Fibroblast of villous mesenchyme (primary cell): ENCODE results near the gene PCK1. TPM values are rescaled to one million over a fixed set of nuclear protein-coding genes. Genes with fewer than 3 reads are reported as not detected.

ENCODE experiments used
- DNase-seq: peaks from one replicate; pipeline ENCODE4 v3.0.0-alpha.2; 2010; ENCODE audit warnings: low read depth
- H3K4me3 ChIP-seq: 2 replicates; pipeline ENCODE4 v1.5.1; 2011; ENCODE audit warnings: low read depth, mild to moderate bottlenecking, low read length
- total RNA-seq: library from RNA; depleted of rRNA; stranded (reverse); fragments of >200 nt; gene quantifications from 2 replicates; pipeline ENCODE4 v1.2.3, GENCODE V29; 2012
- TF ChIP-seq, protein P1 (sequence below): IDR thresholded peaks from 2 replicates; pipeline ENCODE4 v1.5.1; 2012; ENCODE audit warnings: low read depth, mild to moderate bottlenecking, low read length; ENCODE audit not compliant: insufficient read depth

Gene PCK1
- total RNA-seq, 1 donor, result not detected

DNA sequence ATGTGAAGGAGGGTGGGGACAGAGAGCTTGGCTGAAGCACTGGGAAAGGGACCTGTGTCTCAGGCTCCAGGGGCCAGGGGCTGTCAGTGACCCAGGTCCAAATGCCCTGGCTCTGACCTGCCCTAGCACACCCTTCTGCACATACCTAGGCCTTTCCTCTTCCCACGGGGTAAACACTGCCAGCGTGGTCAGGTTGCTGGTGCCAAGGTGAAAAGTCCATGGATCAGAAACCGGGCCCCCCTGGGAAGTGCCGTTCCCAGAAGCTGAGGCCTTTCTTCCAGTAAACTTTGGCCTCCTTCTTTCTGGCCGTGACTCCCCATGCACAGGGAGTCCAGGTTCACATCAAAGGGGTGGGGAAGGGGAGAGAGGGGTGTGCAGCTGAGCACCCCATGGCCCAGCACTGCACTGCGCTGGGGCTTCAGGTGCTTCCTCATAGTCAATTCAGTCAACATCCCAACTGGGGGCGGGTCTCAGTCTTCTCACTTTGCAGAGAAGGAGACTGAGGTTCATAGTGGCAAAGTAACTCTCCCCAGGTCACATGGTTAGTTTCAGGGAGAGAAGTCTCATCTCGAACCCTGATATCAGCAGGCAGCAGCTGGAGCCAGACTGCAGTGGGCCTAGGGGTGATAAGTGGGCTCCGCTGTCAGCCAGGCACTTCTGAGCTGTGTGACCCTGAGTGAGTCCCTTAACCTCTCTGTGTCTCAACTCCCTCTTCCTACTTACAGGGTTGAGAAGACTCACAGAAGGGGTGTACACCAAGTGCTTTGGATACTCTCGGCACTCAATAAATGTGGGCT lies 17.0 kb downstream of the PCK1 start:
- TF ChIP-seq, protein P1, sequence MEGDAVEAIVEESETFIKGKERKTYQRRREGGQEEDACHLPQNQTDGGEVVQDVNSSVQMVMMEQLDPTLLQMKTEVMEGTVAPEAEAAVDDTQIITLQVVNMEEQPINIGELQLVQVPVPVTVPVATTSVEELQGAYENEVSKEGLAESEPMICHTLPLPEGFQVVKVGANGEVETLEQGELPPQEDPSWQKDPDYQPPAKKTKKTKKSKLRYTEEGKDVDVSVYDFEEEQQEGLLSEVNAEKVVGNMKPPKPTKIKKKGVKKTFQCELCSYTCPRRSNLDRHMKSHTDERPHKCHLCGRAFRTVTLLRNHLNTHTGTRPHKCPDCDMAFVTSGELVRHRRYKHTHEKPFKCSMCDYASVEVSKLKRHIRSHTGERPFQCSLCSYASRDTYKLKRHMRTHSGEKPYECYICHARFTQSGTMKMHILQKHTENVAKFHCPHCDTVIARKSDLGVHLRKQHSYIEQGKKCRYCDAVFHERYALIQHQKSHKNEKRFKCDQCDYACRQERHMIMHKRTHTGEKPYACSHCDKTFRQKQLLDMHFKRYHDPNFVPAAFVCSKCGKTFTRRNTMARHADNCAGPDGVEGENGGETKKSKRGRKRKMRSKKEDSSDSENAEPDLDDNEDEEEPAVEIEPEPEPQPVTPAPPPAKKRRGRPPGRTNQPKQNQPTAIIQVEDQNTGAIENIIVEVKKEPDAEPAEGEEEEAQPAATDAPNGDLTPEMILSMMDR, result no peak
- H3K4me3 ChIP-seq, result no peak overlapping the region
- DNase-seq, result no peak

DNA sequence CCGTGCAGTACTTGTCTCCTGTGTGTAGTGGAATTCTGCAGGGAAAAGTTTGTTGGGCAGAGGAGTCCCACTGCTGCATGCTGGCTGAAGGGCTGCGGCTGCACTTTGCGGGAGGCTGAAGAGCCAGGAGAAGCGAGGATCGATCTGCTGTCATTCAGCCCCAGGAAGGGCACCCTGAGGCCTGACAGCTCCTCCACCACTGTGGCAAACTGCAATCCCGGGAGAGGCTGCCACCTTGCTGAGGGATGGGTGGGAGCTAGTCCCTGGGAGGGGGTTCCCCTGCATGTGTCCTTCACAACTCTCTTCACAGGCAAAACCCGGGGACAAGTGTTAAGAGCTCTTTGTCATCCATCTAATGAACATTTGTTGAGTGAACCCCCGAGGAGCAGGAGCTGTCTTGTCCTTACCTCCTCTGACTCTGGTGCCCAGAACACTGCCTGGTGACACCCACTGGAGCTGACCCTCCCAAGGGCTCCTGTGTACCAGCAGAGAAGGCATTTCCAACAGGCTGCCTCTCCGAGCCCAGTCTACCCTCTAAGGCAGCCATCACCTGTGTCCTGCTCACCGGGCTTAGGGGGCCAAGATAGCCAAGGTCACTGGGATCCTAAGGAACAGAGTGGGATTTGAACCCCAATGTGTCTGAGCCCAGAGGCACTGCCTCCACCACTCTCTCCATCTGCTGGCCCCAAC lies 17.7 kb downstream of the PCK1 start:
- H3K4me3 ChIP-seq, result no peak overlapping the region
- no peak for DNase-seq
- TF ChIP-seq, protein P1, result no peak

DNA sequence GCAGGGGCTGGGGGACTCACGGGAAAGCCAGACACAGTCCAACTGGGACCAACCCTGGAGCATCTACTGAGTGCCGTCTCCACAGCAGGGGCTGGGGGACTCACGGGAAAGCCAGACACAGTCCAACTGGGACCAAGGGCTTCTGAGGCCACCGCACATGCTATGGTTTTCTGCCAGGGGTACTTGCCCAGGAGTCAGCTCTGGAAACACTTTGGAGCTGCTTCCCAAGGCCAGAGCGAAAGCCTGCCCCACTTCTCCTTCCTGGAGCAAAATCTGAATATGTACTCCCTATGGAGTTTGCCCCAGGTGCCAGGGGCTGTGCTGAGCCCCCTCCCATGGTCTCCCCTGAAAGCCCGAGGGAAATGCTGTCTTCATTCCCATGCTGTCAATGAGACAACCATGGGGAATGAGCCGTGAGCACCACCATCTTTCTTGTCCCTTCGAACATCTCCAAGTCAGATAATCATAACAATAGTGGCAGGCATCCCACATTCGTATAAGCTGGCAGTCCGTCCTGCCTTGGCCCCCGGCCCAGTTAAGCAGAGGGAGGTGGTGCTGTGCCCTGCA lies 18.5 kb downstream of the PCK1 start:
- no peak overlapping the region for H3K4me3 ChIP-seq
- TF ChIP-seq, protein P1, result no peak
- no peak for DNase-seq

DNA sequence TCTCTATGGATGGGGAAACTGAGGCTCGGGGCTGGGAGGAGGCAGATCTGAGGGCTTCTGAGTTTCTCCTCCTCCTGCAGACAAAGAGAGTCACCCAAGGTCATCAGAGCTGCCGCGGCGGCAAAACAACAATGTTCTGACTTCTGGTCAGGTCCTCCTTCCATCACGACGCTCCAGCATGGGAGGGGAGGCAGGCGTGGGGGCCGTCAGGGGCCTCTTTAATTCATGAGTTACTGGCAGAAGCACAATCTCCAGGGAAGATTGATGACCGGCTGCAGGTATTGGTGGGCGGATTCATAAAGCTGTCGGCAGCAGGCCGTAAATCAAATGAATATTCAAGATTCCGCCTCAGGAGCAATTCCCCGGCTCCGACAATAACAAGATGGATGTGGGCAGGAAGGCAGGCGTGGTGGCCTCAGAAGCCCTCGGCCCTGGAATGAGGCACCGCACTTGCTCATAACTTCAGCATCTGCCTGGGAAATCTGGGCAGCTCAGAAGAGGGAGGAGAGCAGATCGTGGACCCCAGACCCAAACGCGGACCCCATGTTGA lies 19.1 kb downstream of the PCK1 start:
- H3K4me3 ChIP-seq, result no peak overlapping the region
- TF ChIP-seq, protein P1, result no peak
- no peak for DNase-seq

DNA sequence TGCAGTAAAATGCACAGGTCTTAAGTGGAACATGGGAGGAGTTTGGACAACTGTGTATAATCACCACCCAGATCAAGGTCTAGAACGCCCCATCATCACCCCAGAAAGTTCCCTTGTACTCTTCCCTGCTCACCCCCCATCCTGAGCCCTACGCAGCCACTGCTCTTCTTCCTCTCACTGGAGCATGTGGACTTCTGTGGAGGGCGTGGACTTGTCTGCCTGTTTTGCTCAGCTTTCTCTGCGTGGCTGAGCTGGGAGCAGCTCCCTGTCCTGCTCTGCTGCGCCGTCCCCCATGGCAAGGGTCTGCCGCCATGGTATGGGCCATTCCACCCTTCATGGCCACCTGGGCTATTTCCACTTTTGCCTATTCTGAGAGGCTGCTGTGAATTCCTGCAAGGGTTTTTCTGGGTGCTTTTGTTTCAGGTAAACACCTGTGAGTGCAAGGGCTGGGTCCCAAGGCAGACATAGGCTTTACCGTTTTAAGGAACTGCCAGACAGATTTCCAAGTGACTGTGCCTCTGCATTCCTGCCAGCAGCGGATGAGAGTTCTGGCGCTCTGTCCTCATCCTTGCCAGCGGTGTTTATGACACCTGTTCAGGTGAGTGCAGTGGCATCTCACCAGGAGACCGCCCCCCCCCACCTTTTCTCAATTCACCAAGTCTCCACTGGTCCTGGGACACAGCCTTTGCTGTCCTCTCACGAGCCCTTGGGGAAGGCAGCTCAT lies 19.7 kb downstream of the PCK1 start:
- H3K4me3 ChIP-seq, result no peak overlapping the region
- TF ChIP-seq, protein P1, result no peak
- no peak for DNase-seq
